Activated T-helper 1 cell treated with anti-CD3 and anti-CD28 coated beads, Interleukin-12 subunit alpha, Interleukin-12 subunit beta, Interleukin-2, Interleukin-4 antibody, amounts not matched to agents 30 ng/mL and 10 ng/mL and 1 ng/mL, durations not matched to agents 14 hours and 24 hours and 36 hours (primary cell): ENCODE measurements around the gene HDAC10. TPM values are rescaled to one million over a fixed set of nuclear protein-coding genes. Genes with fewer than 3 reads are reported as not detected.
A peak's percentile ranks its signal among the peaks of the same experiment; 100 is the strongest.

Source experiments
- DNase-seq: peaks from one replicate; pipeline ENCODE4 v3.0.0; 2021; ENCODE audit warnings: low spot score
- H3K27ac Mint-ChIP-seq: one replicate; pipeline ENCODE4 v1.8.0; 2021; ENCODE audit warnings: mild to moderate bottlenecking, mixed read lengths
- H3K27me3 Mint-ChIP-seq: one replicate; pipeline ENCODE4 v1.8.0; 2022; ENCODE audit warnings: mild to moderate bottlenecking, moderate library complexity, mixed read lengths; ENCODE audit not compliant: insufficient read depth
- H3K36me3 Mint-ChIP-seq: one replicate; pipeline ENCODE4 v1.8.0; 2021; ENCODE audit warnings: low read depth, mixed read lengths
- H3K4me1 Mint-ChIP-seq: one replicate; pipeline ENCODE4 v1.8.0; 2021; ENCODE audit warnings: low read depth, mixed read lengths
- H3K4me3 Mint-ChIP-seq: one replicate; pipeline ENCODE4 v1.8.0; 2021; ENCODE audit warnings: mild to moderate bottlenecking, moderate library complexity, mixed read lengths
- H3K9me3 Mint-ChIP-seq: one replicate; pipeline ENCODE4 v1.8.0; 2021; ENCODE audit warnings: mixed read lengths
- intact Hi-C: fragments of 100-400 bp; cut with micrococcal nuclease; formaldehyde crosslinking; loops from one replicate; pipeline ENCODE4 v1.15.1; 2024
- total RNA-seq: library from RNA; stranded (reverse); gene quantifications from 2 replicates; pipeline ENCODE4 v1.2.3, GENCODE V29; 2022

Gene HDAC10
- total RNA-seq, 1 donor from 2014 or later: 67.4 TPM

DNA sequence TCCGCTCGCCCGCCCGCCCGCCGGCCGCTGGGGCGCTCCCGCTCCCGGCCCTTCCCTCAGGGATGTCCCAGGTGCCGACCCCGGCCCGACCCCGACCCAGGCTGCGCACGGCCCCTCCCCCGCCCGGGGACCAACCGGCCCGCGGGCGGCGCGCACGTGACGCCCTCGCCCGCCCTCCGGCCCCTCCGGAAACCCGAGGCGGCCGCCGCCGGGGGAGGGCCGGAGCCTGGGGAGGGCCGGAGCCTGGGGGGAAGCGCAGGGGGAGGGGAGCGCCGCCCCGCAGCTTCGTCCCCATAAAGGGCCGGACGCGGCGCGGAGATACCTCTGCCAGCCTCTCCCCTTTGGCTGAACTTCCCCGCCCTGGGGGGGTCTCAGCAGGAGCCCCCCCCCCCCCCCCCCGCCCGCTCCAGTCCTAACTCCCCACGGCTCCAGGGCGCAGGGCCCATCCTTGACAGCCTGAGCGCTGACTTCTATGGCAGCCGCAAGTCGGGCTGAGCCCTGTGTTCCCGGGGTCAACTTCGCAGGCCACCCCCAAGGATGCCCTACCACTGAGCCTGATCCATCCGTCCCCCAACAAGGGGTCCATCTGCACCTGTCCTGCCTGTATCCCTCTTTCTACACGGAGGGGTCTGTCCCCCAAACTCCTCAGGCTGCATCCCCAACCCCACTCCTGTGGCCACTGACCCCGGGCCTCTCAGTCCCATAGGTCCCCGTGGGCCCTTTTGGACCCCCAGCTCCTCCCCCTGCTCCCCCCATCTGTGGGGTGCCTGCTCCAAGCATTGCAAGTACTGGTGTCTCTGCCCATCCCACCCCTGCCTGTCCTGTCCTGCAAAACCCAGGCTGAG lies 10.8 kb upstream of the HDAC10 start, which contains the start of gene MAPK12:
Gene MAPK12 (minus strand): TSS at position 69 of the 845 bp plus-strand sequence. CDS start 174 bp downstream, outside the sequence.
- Mint-ChIP-seq H3K27ac (no peak within 1 kb of the TSS), H3K4me1 (no peaks in the 10 kb centered on the region), H3K36me3 (peaks cover 4% of the 10 kb centered on the region), H3K4me3 (peak within 1 kb of the TSS; percentile 69), H3K9me3 (no peaks in the 10 kb centered on the region), H3K27me3 (peaks cover 10% of the 10 kb centered on the region)
- DNase-seq: no peak
- intact Hi-C loops: no loop called here

DNA sequence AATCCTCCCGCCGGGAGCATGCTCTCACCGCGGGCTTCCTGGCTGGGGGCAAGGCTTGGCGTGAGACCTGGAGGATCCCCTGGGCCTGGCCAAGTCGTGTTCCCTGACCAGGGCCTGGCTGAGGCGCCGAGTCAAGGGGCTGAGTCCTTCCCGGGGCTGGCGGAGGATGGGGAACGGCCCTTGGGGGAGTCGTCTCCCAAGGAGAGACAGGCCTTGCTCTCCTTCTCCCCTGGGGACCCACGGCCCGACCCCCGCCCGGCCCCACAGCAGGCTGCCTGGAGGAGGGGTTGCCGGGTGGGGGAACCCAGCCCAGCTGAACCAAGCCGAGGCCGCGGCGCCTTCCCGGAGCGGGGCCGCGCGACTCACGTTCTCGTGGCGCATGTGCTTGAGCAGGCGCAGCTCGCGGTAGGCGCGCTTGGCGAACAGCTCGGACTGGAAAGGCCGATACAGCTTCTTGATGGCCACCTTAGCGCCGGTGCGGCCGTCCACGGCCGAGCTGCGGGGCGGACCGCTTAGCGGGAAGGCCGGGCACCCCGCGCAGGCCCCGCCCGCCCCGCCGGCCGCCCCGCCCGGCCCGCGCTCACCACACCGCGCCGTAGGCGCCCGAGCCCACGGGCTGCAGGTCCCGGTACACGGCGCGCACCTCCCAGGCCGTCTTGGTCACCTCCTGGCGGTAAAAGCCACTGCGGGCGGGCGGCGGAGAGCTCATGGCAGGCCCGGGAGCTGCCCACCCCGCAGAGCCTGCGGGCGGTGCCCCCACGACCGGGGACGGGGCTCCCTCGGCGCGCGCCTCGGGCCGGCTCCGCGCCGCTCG lies 9.9 kb upstream of the HDAC10 start:
- H3K4me1 Mint-ChIP-seq: no peaks in the 10 kb centered on the region
- H3K27ac Mint-ChIP-seq: no peak overlapping the region
- H3K9me3 Mint-ChIP-seq: no peaks in the 10 kb centered on the region
- H3K36me3 Mint-ChIP-seq: peaks cover 4% of the 10 kb centered on the region
- DNase-seq: no peak
- intact Hi-C loops: no loop called here
- peak overlapping the region; percentile 39 for H3K4me3 Mint-ChIP-seq
- peaks cover 10% of the 10 kb centered on the region for H3K27me3 Mint-ChIP-seq

GRCh38 chr22:50260434-50260800 lies 9.4 kb upstream of the HDAC10 start:
- peaks cover 4% of the 10 kb centered on the region for H3K36me3 Mint-ChIP-seq
- intact Hi-C loops: no loop called here
- peak overlapping the region; percentile 39 for H3K4me3 Mint-ChIP-seq
- H3K9me3 Mint-ChIP-seq: no peaks in the 10 kb centered on the region
- H3K27me3 Mint-ChIP-seq: peaks cover 10% of the 10 kb centered on the region
- no peak for DNase-seq
- no peaks in the 10 kb centered on the region for H3K4me1 Mint-ChIP-seq
- H3K27ac Mint-ChIP-seq: no peak overlapping the region

DNA sequence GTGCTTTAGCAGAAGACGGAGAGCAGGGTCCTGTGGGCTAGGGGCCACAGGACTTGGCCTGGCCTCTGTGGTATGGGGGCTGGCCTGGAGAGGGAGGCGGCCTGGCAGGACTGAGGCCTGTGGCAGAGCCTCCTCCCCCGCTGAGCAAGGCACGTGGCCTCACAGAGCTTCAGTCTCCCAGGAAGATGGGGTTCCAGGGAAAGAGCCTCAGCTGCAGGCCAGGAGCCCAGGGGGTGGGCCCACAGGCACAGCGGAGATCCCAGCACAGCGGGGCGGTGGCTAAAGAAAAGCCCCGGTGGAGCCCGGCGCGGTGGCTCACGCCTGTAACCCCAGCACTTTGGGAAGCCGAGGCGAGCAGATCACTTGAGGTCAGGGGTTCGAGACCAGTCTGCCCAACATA lies 8.2 kb upstream of the HDAC10 start:
- H3K4me1 Mint-ChIP-seq: no peaks in the 10 kb centered on the region
- DNase-seq: no peak
- peak overlapping the region; percentile 47 for H3K4me3 Mint-ChIP-seq
- H3K36me3 Mint-ChIP-seq: no peaks in the 10 kb centered on the region
- no peaks in the 10 kb centered on the region for H3K9me3 Mint-ChIP-seq
- H3K27ac Mint-ChIP-seq: no peak overlapping the region
- intact Hi-C loops: no loop called here
- H3K27me3 Mint-ChIP-seq: peaks cover 10% of the 10 kb centered on the region

DNA sequence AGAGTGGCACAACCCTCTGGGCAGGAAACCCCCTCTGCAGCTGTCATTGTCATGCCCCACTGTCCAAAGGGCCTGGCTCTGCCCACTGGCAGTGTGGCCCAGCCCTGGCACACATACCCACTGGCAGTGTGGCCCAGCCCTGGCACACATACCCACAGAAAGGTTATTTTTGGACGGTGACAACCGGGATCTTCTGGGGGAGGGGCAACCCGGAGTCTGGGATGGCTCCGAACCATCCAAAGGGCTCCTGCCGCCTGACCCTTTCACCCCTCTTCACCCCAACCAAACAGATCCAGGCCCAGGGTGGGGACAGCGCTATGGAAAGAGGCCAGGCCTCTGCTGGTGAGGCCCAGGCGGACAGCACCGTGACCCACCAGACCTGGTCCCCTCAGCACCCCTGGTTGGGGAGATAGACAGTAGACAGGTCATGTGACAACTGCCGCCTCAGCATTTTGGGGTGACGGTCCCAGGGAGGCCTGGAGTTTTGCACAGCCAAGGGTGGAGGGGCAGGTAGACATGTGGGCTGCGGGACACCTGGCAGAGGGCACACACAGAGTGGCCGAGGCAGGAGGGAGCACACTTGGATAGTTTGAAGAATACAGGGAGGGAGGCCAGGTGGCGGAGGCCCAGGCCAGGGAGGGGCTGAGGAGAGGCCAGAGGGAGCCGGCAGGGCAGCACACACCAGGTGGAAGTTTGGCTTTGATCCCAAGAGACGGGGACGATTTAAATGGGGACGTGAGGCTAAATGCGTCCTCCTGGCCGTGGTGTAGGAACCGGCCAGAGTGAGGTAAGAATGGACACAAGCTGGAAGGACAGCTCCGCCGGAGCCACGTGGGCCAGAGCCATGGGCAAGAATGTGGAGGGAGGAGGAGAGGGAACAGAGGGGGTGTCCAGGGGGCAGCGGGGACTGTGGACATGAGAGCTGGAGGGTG lies 7.6 kb upstream of the HDAC10 start:
- intact Hi-C loops: no loop called here
- Mint-ChIP-seq H3K27me3 (peaks cover 10% of the 10 kb centered on the region), H3K4me3 (peak overlapping the region; percentile 30), H3K4me1 (no peaks in the 10 kb centered on the region), H3K36me3 (no peaks in the 10 kb centered on the region), H3K27ac (no peak overlapping the region), H3K9me3 (no peaks in the 10 kb centered on the region)
- no peak for DNase-seq

- no peaks in the 10 kb centered on the region for H3K4me1 Mint-ChIP-seq
- H3K4me3 Mint-ChIP-seq: no peak overlapping the region
- no peak overlapping the region for H3K27ac Mint-ChIP-seq
- DNase-seq: no peak
- intact Hi-C loops: no loop called here
- H3K9me3 Mint-ChIP-seq: no peaks in the 10 kb centered on the region
- no peaks in the 10 kb centered on the region for H3K36me3 Mint-ChIP-seq
- H3K27me3 Mint-ChIP-seq: peaks cover 10% of the 10 kb centered on the region
Observed at GRCh38 chr22:50257451-50258360, 6.6 kb upstream of the HDAC10 start.

DNA sequence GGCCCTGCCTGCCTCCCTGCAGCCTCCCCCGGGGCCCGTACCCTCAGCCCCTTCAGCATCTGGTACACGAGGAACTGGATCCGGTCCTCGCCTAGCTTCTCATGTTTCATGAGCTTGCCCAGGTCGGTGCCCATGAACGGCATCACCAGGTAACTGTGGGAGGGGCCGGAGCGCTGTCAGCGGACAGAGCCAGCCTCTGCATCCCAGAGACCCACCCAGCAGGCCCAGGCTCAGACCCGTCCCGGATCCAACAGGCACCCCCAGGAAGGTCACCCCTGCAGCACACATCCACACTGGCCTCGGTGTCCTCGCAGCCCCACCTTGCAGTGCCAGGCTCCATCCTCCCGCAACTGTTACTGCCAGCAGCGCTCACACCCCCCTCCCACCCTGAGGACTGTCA lies 6.0 kb upstream of the HDAC10 start:
- Mint-ChIP-seq H3K27ac (no peak overlapping the region), H3K4me1 (no peaks in the 10 kb centered on the region), H3K9me3 (no peaks in the 10 kb centered on the region), H3K36me3 (no peaks in the 10 kb centered on the region), H3K4me3 (no peak overlapping the region), H3K27me3 (peaks cover 6% of the 10 kb centered on the region)
- intact Hi-C loops: no loop called here
- DNase-seq: no peak

DNA sequence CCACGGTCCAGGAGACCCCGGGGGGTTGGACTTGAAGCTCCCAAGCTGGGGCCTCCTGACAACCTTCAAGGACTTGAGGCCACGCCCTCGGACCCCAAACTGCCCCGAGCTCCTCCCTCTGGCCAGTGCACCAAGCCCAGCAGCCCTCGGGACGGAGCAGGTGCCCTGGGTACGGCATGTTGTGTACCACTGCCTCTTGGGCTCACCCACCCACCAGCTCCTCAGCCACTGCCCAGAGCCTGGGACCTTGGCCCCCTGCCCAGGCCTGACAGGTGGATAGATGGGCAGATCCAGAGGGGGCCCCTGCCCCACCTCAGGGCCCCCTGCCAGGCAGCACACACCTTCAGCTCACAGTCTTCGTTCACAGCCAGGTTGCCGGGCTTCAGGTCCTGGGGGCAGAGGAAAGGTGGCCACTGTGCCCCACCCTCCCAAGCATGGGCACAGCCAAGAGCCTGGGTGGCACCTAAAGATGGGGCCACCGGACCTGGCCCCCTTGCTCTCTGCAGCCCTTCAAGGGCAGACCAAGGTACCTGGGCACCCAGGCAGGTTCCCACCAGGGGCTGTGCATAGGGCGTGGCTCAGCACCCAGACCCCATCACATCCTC lies 5.3 kb upstream of the HDAC10 start:
- H3K4me1 Mint-ChIP-seq: no peaks in the 10 kb centered on the region
- H3K27ac Mint-ChIP-seq: no peak overlapping the region
- peaks cover 4% of the 10 kb centered on the region for H3K27me3 Mint-ChIP-seq
- DNase-seq: no peak
- H3K9me3 Mint-ChIP-seq: no peaks in the 10 kb centered on the region
- intact Hi-C loops: no loop called here
- H3K36me3 Mint-ChIP-seq: no peaks in the 10 kb centered on the region
- no peak overlapping the region for H3K4me3 Mint-ChIP-seq

DNA sequence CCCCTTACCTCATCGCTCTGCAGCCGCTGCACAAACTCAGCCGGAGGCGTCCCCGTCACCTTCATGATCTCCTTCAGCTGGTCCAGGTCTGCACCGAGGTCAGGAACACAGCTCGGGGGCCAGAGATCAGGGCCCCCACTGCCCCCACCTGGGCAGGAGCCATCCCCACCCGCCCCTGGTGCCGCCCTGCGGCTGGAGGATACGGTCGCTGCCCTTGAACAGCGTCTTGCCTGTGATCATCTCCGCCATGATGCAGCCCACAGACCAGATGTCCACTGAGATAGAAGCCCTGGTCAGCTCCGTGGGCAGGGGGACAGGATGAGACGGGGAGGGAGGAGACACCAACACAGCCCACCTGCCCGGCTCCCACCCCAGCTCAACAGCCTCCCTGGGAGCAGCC lies 4.5 kb upstream of the HDAC10 start:
- H3K9me3 Mint-ChIP-seq: no peaks in the 10 kb centered on the region
- peaks cover 4% of the 10 kb centered on the region for H3K27me3 Mint-ChIP-seq
- no peak overlapping the region for H3K4me3 Mint-ChIP-seq
- no peaks in the 10 kb centered on the region for H3K4me1 Mint-ChIP-seq
- DNase-seq: no peak
- H3K27ac Mint-ChIP-seq: no peak overlapping the region
- intact Hi-C loops: no loop called here
- H3K36me3 Mint-ChIP-seq: peaks cover 1% of the 10 kb centered on the region

DNA sequence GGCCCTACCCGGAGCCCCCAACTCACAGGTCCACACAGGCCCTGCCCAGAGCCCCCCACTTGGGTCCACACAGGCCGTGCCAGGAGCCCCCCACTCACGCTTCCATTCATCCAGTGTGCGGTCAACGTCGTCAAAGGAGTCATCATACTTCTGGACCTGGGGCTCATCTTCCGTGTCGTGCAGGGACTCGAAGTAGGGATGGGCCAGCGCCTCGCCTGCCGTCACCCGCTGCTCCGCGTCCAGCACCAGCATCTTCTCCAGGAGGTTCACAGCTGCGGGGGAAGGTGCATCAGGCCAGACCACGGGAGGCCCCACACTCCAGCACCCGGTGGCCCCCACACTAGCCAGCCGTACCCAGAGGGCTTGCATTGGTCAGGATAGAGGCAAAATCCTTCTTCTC lies 4.0 kb upstream of the HDAC10 start:
- H3K4me1 Mint-ChIP-seq: no peaks in the 10 kb centered on the region
- H3K27ac Mint-ChIP-seq: no peak overlapping the region
- intact Hi-C loops: no loop called here
- no peak overlapping the region for H3K4me3 Mint-ChIP-seq
- H3K9me3 Mint-ChIP-seq: no peaks in the 10 kb centered on the region
- peaks cover 4% of the 10 kb centered on the region for H3K27me3 Mint-ChIP-seq
- H3K36me3 Mint-ChIP-seq: peaks cover 1% of the 10 kb centered on the region
- no peak for DNase-seq

GRCh38 chr22:50253941-50254340 lies 2.9 kb upstream of the HDAC10 start:
- intact Hi-C loops: no loop called here
- H3K4me3 Mint-ChIP-seq: no peak overlapping the region
- no peaks in the 10 kb centered on the region for H3K4me1 Mint-ChIP-seq
- no peak for DNase-seq
- H3K36me3 Mint-ChIP-seq: peaks cover 1% of the 10 kb centered on the region
- no peaks in the 10 kb centered on the region for H3K9me3 Mint-ChIP-seq
- no peaks in the 10 kb centered on the region for H3K27me3 Mint-ChIP-seq
- no peak overlapping the region for H3K27ac Mint-ChIP-seq
